HG02943 (cell line): ENCODE measurements around the gene RAD51B.
"Not testable (repeated sequence)": the region's sequence is repeated elsewhere in the genome, so short reads cannot be mapped to it uniquely, and the experiment has no call there.

Source experiments
- ATAC-seq: cut with Tn5 transposase; IDR thresholded peaks from one replicate; pipeline ENCODE4 v1.9.1; 2021; ENCODE audit warnings: mild to moderate bottlenecking, low read depth, moderate library complexity; ENCODE audit not compliant: unreplicated experiment

RAD51B gene

GRCh38 chr14:67973436-67973835 lies 153.9 kb downstream of the RAD51B start:
- ATAC-seq = no peak

DNA sequence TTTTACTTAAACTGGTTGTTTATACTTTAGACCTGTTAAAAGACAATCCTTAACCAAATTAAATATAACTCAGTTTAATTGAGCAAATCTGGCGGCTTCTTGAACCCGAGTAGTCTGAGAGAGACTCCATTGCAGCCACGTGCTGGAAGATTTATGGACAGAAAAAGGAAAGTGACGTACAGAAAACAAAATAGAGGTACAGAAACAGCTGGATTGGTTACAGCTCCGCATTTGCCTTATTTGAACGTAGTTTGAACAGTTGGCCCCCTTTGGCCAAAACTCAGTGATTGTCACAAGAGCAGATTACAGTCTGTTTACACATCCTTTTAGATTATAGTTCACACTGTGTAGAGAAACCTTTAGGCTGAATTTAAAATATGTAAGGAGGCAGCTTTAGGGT lies 155.9 kb downstream of the RAD51B start:
- no peak for ATAC-seq

GRCh38 chr14:67977434-67978034 lies 158.0 kb downstream of the RAD51B start:
- no peak for ATAC-seq

DNA sequence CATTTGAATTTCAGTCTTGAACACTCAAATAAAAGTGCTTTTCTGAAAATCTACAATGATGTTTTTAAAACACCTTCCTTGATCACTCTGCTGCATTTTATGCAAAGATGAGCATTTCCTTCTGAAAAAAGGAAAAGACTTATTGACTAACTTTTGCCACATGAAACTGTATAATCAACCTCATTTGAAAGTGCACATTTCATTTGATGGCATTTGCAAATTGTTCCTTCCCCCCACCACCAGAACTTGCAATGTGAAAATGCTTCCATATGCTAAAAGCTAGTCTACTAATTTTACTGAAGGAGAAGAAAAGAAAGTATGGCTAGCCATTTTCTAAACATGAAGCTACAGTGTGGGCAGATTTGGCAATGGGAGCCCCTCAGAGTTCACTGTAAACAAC lies 159.2 kb downstream of the RAD51B start:
- ATAC-seq = no peak

GRCh38 chr14:67982711-67983608 lies 163.4 kb downstream of the RAD51B start:
- no peak for ATAC-seq

GRCh38 chr14:67984274-67984673 lies 164.7 kb downstream of the RAD51B start:
- ATAC-seq = no peak

- no peak for ATAC-seq
Measured at GRCh38 chr14:67986131-67986841, 166.7 kb downstream of the RAD51B start.

- ATAC-seq = no peak
Measured at GRCh38 chr14:67987606-67988005, 168.0 kb downstream of the RAD51B start.

GRCh38 chr14:67988210-67988609 lies 168.6 kb downstream of the RAD51B start:
- ATAC-seq = not testable (repeated sequence)

DNA sequence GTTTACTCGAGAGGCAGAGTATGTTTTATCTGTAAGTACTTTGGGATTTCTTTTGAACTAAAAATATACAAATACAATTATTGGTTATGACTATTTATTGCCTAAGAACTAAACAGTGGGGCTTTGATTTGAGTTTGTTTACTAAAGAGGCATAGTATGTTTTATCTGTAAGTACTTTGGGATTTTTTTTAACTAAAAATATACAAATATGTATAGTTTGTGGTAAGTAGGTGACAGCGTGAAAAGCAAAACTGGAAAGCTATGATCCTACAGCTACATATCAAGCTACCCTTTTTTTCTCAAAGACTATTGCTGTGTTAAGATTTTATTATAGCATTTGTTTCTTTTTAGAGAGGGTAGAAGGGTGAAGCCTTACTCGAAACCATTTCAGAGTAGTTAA lies 171.0 kb downstream of the RAD51B start:
- ATAC-seq = no peak

GRCh38 chr14:67994531-67994930 lies 175.0 kb downstream of the RAD51B start:
- ATAC-seq = no peak

DNA sequence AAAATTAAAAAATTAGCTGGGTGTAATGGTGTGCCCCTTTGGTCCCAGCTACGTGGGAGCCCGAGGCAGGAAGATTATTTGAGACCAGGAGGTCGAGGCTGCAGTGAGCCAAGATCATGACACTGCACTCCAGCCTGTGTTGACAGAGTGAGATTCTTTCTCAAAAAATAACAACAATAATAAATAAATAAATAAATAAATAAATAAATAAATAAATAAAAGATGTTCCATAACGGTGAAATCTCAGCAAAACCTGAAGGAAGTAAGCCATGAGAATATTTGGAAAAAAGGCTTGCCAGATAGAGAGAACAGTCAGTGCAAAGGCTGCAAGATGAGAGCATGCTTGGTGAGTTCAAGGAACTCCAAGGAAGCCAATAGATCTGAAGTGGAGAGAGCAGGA lies 176.7 kb downstream of the RAD51B start:
- ATAC-seq = no peak

GRCh38 chr14:67998834-67999233 lies 179.3 kb downstream of the RAD51B start:
- no peak for ATAC-seq

GRCh38 chr14:67999290-67999689 lies 179.7 kb downstream of the RAD51B start:
- no peak for ATAC-seq

DNA sequence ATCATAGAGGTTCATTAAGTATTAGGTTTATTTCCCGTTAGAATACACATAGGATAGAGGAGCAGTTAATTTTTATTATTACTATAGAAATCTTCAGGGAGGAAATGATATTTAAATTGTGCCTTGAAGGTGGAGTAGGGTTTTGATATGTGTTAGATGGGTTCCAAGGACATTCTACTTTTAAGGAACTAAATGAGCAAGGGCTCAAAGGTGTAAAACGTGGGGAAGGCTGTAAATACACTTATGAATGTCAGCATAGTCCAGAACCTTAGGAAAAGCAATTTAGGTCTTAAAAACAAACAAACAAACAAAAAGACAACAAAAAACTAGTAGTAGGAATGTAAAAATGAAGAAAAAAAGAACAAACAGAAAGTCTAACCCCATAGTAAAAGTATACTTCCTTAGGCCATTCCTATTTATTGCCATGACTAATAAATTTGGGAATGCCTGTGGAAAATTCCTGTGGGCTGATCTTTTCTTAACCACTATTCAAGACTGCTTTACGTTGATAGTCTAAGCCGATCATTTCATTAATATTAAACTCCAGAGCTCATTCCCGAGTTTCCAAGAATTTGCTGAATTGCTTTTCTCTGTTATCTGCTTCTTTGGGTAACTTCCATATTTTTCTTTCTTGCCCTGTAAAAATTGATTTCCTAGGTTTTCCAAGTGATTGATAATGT lies 180.3 kb downstream of the RAD51B start:
- no peak for ATAC-seq

GRCh38 chr14:68000511-68000910 lies 180.9 kb downstream of the RAD51B start:
- ATAC-seq = no peak

DNA sequence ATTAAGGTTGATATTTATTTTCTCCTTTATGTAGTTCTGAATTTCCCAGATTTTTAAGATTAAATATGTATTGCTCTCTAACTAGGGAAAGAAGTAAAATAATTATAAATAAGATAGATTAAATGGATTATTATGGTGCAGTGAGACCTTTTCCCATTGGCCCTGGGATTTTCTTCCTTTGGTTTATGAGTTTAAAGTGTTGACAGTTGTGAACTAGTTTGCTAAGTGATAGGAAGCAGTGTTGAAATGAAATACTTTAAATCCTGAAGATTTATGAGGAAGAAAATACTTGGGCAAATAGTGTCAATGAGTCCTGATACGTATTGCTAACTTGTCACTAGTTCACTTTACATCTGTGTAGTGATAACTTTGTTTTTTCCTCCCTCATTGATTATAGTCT lies 188.9 kb downstream of the RAD51B start:
- ATAC-seq = no peak

GRCh38 chr14:68011406-68012028 lies 191.9 kb downstream of the RAD51B start:
- ATAC-seq = no peak

- ATAC-seq = no peak
Measured at GRCh38 chr14:68012871-68013270, 193.3 kb downstream of the RAD51B start.

DNA sequence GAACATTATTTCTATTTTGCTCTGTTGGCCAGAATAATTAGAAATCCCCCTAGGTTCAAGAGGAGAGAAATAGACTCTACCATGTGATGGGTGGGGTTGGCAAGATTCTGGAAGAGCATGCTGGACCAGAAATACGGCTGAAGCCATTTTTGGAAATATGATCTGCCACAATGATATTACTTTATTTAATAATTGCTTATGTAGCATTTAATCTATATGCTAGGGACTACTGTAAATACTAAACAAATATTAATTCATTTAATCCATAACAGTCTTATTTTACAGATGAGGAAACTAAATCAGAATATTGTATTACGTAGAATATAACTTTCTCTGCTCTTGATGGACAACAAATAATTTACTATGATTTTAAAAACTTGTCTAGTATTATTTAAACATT lies 193.7 kb downstream of the RAD51B start:
- no peak for ATAC-seq
